Panc1 (cell line): Measurements from ENCODE around the gene KIAA1217.

ENCODE experiments used
- POLR2AphosphoS5 ChIP-seq: IDR thresholded peaks from 2 replicates; pipeline ENCODE4 v1.6.1; 2012; ENCODE audit warnings: mild to moderate bottlenecking, low read depth, low read length, moderate library complexity
- SIN3A ChIP-seq: IDR thresholded peaks from 2 replicates; pipeline ENCODE4 v1.6.1; 2012; ENCODE audit warnings: low read depth, mild to moderate bottlenecking, low read length, moderate library complexity, borderline replicate concordance; ENCODE audit not compliant: insufficient read depth
- TF ChIP-seq, protein P1 (sequence below): fragments of 450-650 bp; IDR thresholded peaks from 2 replicates; pipeline ENCODE4 v1.5.1; 2017; ENCODE audit warnings: mild to moderate bottlenecking

DNA sequence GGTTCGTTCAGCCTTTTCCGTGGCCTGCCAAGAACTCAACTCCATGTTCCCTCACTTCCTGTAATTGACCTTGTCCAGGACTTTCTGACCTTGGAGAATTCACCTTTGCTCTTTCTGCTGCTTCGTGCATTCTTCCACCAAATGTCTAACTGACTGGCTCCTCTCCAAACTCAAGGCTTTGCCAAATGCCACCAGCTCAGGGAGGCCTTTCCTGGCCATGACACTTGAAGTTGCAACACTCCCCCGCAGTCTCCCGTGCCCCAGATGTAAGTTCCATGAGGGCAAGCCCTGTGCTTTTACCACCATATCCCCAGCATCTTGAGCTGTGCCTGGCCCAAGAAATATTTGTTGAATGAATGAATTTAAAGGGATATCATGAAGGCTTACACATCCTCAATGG is 276.4 kb downstream of the KIAA1217 start:
- TF ChIP-seq, protein P1, sequence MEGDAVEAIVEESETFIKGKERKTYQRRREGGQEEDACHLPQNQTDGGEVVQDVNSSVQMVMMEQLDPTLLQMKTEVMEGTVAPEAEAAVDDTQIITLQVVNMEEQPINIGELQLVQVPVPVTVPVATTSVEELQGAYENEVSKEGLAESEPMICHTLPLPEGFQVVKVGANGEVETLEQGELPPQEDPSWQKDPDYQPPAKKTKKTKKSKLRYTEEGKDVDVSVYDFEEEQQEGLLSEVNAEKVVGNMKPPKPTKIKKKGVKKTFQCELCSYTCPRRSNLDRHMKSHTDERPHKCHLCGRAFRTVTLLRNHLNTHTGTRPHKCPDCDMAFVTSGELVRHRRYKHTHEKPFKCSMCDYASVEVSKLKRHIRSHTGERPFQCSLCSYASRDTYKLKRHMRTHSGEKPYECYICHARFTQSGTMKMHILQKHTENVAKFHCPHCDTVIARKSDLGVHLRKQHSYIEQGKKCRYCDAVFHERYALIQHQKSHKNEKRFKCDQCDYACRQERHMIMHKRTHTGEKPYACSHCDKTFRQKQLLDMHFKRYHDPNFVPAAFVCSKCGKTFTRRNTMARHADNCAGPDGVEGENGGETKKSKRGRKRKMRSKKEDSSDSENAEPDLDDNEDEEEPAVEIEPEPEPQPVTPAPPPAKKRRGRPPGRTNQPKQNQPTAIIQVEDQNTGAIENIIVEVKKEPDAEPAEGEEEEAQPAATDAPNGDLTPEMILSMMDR, result no peak
- TF ChIP-seq SIN3A (no peak), POLR2AphosphoS5 (no peak)
